ENCODE results near the gene TRIM67. TPM values are rescaled to one million over a fixed set of nuclear protein-coding genes. Genes with fewer than 3 reads are reported as not detected.

The TRIM67 gene
- total RNA-seq, 1 experiment from 2014 or later: not detected

DNA sequence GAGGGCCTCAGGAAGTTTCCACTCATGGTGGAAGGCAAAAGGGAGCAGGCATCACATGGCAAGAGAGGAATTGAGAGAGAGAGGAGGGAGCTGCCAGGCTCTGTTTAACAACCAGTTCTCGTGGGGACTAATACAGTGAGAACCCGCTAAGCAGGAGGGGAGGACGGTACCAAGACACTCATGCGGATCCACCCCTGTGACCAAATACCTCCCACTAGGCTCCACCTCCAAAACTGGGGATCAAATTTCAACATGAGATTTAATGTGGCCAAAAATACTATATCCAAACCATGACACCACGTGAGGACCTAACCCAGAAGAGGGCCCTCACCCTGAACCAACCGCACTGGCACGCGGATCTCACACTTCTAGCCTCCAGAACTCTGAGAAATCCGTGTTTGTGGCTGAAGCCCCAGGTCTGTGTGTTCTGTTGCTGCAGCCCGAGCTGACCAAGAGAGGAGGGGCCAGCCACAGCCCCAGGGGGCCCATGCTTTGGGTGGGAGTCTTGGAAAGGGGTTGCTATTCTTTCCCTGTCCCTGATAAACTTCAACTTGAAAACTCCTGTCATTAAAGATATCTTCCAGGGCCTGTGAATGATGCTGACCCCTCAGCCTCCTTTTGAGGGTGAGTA, 32.0 kb downstream of the TRIM67 start (continued):
- TF ChIP-seq ZNF219 (CRISPR knock-in tag; IDR thresholded peaks at IDR 0.05; ENCODE audit: borderline replicate concordance) (no peak), SMAD4 (CRISPR knock-in tag; IDR thresholded peaks at IDR 0.05) (no peak), JUN (CRISPR knock-in tag; IDR thresholded peaks at IDR 0.05) (no peak), CBFB (CRISPR knock-in tag; IDR thresholded peaks at IDR 0.05; ENCODE audit: low read depth) (no peak), HMGA2 (CRISPR knock-in tag; IDR thresholded peaks at IDR 0.05) (no peak)

DNA sequence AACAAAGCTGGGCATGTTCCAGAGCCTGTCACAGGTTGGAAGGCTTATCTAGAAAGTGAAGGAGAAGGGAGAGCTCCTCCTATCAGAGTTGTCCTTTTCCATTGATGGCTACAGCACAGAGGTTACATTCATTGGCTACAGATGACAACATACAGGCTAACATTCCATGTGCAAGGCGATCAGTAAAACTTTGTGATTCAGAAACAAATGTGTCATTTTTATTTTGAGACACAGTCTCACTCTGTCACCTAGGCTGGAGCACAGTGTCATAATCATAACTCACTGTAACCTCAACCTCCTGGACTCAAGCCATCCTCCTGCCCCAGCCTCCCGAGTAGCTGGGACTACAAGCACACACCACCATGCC, 32.6 kb downstream of the TRIM67 start:
- Mint-ChIP-seq H3K36me3 (no peaks in the 10 kb centered on the region), H3K4me3 (no peak overlapping the region), H3K9me3 (peaks cover 6% of the 10 kb centered on the region), H3K4me1 (no peaks in the 10 kb centered on the region), H3K27ac (no peak overlapping the region), H3K27me3 (ENCODE audit: low read depth) (peaks cover 68% of the 10 kb centered on the region)
- ChIA-PET POLR2A (no interaction called here), CTCF (interaction anchor here (1.1 to 1.7 kb wide), 3 partner anchors 17 to 24 kb away, joined by 3 to 6 read pairs (median 4); no protein-coding TSS in a partner anchor)
- no peak for DNase-seq (ENCODE audit: low spot score)
- ATAC-seq: no peak
- no peak for TF ChIP-seq NR1H2 (CRISPR knock-in tag; IDR thresholded peaks at IDR 0.05)

DNA sequence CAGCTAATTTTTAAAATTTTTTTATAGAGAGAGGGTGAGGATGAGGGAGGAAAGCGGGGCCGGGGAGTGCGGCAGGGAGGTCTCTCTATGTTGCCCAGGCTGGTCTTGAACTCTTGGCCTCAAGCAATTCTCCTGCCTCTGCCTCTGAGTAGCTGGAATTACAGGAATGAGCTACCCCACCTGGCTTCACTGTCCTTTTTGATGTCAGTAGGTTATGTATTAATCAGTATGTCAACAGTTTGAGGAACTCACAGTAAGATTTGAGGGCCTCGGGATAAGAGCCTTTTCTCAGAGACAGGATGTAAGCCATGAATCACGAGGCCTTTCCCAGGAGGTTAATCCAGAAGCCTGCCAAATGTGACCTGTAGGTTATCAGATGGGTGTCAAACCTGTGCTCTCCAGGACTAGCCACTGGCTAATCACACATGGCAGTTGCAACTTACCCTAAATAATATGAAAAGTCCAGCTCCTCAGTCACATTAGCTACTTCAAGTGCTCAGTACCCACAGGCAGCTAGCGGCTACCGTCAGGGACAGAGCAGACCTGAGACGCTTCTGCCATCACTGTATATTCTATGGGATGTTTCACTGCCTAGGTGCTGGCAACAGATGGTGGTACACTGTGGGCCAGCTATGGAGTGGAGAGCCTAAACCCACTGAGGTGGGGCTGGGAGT, 33.1 kb downstream of the TRIM67 start:
- Mint-ChIP-seq H3K36me3 (no peaks in the 10 kb centered on the region), H3K9me3 (peaks cover 1% of the 10 kb centered on the region), H3K27ac (no peak overlapping the region), H3K27me3 (ENCODE audit: low read depth) (peaks cover 68% of the 10 kb centered on the region), H3K4me1 (no peaks in the 10 kb centered on the region), H3K4me3 (no peak overlapping the region)
- no peak for ATAC-seq
- POLR2A ChIA-PET: no interaction called here
- no peak for DNase-seq (ENCODE audit: low spot score)
- CTCF ChIA-PET: interaction anchor here (1.1 to 1.7 kb wide), 2 partner anchors 16 to 24 kb away, joined by 3 to 6 read pairs; no protein-coding TSS in a partner anchor
- TF ChIP-seq, protein P1, sequence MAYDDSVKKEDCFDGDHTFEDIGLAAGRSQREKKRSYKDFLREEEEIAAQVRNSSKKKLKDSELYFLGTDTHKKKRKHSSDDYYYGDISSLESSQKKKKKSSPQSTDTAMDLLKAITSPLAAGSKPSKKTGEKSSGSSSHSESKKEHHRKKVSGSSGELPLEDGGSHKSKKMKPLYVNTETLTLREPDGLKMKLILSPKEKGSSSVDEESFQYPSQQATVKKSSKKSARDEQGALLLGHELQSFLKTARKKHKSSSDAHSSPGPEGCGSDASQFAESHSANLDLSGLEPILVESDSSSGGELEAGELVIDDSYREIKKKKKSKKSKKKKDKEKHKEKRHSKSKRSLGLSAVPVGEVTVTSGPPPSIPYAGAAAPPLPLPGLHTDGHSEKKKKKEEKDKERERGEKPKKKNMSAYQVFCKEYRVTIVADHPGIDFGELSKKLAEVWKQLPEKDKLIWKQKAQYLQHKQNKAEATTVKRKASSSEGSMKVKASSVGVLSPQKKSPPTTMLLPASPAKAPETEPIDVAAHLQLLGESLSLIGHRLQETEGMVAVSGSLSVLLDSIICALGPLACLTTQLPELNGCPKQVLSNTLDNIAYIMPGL (CRISPR knock-in tag; IDR thresholded peaks at IDR 0.05): no peak
- TF ChIP-seq, protein P2, sequence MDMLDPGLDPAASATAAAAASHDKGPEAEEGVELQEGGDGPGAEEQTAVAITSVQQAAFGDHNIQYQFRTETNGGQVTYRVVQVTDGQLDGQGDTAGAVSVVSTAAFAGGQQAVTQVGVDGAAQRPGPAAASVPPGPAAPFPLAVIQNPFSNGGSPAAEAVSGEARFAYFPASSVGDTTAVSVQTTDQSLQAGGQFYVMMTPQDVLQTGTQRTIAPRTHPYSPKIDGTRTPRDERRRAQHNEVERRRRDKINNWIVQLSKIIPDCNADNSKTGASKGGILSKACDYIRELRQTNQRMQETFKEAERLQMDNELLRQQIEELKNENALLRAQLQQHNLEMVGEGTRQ (CRISPR knock-in tag; IDR thresholded peaks at IDR 0.05): no peak
- TF ChIP-seq, protein P3, sequence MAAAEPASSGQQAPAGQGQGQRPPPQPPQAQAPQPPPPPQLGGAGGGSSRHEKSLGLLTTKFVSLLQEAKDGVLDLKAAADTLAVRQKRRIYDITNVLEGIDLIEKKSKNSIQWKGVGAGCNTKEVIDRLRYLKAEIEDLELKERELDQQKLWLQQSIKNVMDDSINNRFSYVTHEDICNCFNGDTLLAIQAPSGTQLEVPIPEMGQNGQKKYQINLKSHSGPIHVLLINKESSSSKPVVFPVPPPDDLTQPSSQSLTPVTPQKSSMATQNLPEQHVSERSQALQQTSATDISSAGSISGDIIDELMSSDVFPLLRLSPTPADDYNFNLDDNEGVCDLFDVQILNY (CRISPR knock-in tag; IDR thresholded peaks at IDR 0.05): no peak
- no peak for TF ChIP-seq ZNF232 (CRISPR knock-in tag; IDR thresholded peaks at IDR 0.05)
- TF ChIP-seq ESRRA (CRISPR knock-in tag; IDR thresholded peaks at IDR 0.05; ENCODE audit: borderline replicate concordance): no peak
- no peak for TF ChIP-seq KAT7 (CRISPR knock-in tag; IDR thresholded peaks at IDR 0.05; ENCODE audit: borderline replicate concordance)
- TF ChIP-seq, protein P4, sequence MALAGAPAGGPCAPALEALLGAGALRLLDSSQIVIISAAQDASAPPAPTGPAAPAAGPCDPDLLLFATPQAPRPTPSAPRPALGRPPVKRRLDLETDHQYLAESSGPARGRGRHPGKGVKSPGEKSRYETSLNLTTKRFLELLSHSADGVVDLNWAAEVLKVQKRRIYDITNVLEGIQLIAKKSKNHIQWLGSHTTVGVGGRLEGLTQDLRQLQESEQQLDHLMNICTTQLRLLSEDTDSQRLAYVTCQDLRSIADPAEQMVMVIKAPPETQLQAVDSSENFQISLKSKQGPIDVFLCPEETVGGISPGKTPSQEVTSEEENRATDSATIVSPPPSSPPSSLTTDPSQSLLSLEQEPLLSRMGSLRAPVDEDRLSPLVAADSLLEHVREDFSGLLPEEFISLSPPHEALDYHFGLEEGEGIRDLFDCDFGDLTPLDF (CRISPR knock-in tag; IDR thresholded peaks at IDR 0.05): no peak
- TF ChIP-seq RORB (CRISPR knock-in tag; IDR thresholded peaks at IDR 0.05): no peak
- TF ChIP-seq, protein P5, sequence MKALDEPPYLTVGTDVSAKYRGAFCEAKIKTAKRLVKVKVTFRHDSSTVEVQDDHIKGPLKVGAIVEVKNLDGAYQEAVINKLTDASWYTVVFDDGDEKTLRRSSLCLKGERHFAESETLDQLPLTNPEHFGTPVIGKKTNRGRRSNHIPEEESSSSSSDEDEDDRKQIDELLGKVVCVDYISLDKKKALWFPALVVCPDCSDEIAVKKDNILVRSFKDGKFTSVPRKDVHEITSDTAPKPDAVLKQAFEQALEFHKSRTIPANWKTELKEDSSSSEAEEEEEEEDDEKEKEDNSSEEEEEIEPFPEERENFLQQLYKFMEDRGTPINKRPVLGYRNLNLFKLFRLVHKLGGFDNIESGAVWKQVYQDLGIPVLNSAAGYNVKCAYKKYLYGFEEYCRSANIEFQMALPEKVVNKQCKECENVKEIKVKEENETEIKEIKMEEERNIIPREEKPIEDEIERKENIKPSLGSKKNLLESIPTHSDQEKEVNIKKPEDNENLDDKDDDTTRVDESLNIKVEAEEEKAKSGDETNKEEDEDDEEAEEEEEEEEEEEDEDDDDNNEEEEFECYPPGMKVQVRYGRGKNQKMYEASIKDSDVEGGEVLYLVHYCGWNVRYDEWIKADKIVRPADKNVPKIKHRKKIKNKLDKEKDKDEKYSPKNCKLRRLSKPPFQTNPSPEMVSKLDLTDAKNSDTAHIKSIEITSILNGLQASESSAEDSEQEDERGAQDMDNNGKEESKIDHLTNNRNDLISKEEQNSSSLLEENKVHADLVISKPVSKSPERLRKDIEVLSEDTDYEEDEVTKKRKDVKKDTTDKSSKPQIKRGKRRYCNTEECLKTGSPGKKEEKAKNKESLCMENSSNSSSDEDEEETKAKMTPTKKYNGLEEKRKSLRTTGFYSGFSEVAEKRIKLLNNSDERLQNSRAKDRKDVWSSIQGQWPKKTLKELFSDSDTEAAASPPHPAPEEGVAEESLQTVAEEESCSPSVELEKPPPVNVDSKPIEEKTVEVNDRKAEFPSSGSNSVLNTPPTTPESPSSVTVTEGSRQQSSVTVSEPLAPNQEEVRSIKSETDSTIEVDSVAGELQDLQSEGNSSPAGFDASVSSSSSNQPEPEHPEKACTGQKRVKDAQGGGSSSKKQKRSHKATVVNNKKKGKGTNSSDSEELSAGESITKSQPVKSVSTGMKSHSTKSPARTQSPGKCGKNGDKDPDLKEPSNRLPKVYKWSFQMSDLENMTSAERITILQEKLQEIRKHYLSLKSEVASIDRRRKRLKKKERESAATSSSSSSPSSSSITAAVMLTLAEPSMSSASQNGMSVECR (CRISPR knock-in tag; IDR thresholded peaks at IDR 0.05; ENCODE audit: borderline replicate concordance): no peak
- TF ChIP-seq, protein P6, sequence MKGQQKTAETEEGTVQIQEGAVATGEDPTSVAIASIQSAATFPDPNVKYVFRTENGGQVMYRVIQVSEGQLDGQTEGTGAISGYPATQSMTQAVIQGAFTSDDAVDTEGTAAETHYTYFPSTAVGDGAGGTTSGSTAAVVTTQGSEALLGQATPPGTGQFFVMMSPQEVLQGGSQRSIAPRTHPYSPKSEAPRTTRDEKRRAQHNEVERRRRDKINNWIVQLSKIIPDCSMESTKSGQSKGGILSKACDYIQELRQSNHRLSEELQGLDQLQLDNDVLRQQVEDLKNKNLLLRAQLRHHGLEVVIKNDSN (CRISPR knock-in tag; IDR thresholded peaks at IDR 0.05): no peak
- TF ChIP-seq, protein P7, sequence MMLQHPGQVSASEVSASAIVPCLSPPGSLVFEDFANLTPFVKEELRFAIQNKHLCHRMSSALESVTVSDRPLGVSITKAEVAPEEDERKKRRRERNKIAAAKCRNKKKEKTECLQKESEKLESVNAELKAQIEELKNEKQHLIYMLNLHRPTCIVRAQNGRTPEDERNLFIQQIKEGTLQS (CRISPR knock-in tag; conservative IDR thresholded peaks at IDR 0.05): no peak
- no peak for TF ChIP-seq ELF4 (CRISPR knock-in tag; IDR thresholded peaks at IDR 0.05; ENCODE audit: low read depth)
- no peak for TF ChIP-seq NR1H2 (CRISPR knock-in tag; IDR thresholded peaks at IDR 0.05)
